ENCODE data around the gene TXNRD1.
"Not testable (repeated sequence)": the region's sequence is repeated elsewhere in the genome, so short reads cannot be mapped to it uniquely, and the experiment has no call there.

- TF ChIP-seq CTCF, POLR2A (IDR thresholded peaks at IDR 0.05): not testable (repeated sequence)
These were observed 107.0 kb downstream of the TXNRD1 start for GRCh38 chr12:104322533-104322932.

All from Peyer's patch (tissue), 4 donors.